HepG2 (cell line): ENCODE measurements around the gene TFPI. TPM values are rescaled to one million over a fixed set of nuclear protein-coding genes. Genes with fewer than 3 reads are reported as not detected.

Experiments used
- ARNT ChIP-seq: fragments of 450-650 bp; IDR thresholded peaks from 2 replicates; pipeline ENCODE4 v1.6.1; 2017
- HCFC1 ChIP-seq: fragments of 150-350 bp; IDR thresholded peaks from 2 replicates; pipeline ENCODE4 v1.6.1; 2014; ENCODE audit warnings: low read depth, low read length
- HDAC1 ChIP-seq: sonication (generic); formaldehyde crosslinking; IDR thresholded peaks from 2 replicates; pipeline ENCODE4 v1.5.1; 2020; ENCODE audit warnings: mild to moderate bottlenecking, missing genetic modification reagents
- KDM3A ChIP-seq: IDR thresholded peaks from 2 replicates; pipeline ENCODE4 v1.6.1; 2018; ENCODE audit warnings: low read depth, missing compliant biosample characterization
- MNT ChIP-seq: fragments of 450-650 bp; IDR thresholded peaks from 2 replicates; pipeline ENCODE4 v1.6.1; 2016
- NFYC ChIP-seq: IDR thresholded peaks from 2 replicates; pipeline ENCODE4 v1.6.1; 2016; ENCODE audit warnings: missing genetic modification reagents, missing compliant biosample characterization
- PHB2 ChIP-seq: fragments of 450-650 bp; IDR thresholded peaks from 2 replicates; pipeline ENCODE4 v1.6.1; 2018; ENCODE audit not compliant: partially characterized antibody
- RARG ChIP-seq: sonication (generic); formaldehyde crosslinking; IDR thresholded peaks from 2 replicates; pipeline ENCODE4 v1.4.0; 2020; ENCODE audit warnings: low read depth, mild to moderate bottlenecking, missing genetic modification reagents
- RFXAP ChIP-seq: sonication (generic); formaldehyde crosslinking; IDR thresholded peaks from 2 replicates; pipeline ENCODE4 v1.4.0; 2020; ENCODE audit warnings: missing genetic modification reagents, borderline replicate concordance
- SOX6 ChIP-seq, 2 experiments: fragments of 450-650 bp in 1 of 2; sonication (generic) in 1 of 2; formaldehyde crosslinking in 1 of 2; IDR thresholded peaks; 2 replicates each; pipeline versions ENCODE4 v1.4.0 to v1.6.1; 2017 to 2020; ENCODE audit warnings: antibody characterized with exemption in 1 of 2, mild to moderate bottlenecking in 1 of 2, missing genetic modification reagents in 1 of 2
- SRSF1 ChIP-seq: fragments of 200-400 bp; formaldehyde crosslinking; optimal IDR thresholded peaks from 2 replicates; pipeline ENCODE3; 2017; ENCODE audit warnings: mild to moderate bottlenecking, low read depth, low read length, moderate library complexity
- XRCC5 ChIP-seq: fragments of 200-400 bp; formaldehyde crosslinking; optimal IDR thresholded peaks from 2 replicates; pipeline ENCODE3; 2017; ENCODE audit warnings: mild to moderate bottlenecking, low read length
- ZEB1 ChIP-seq: IDR thresholded peaks from 2 replicates; pipeline ENCODE4 v1.6.1; 2012; ENCODE audit warnings: mild to moderate bottlenecking, low read depth, inconsistent platforms; ENCODE audit not compliant: insufficient replicate concordance
- ZFAT ChIP-seq: sonication (generic); formaldehyde crosslinking; conservative IDR thresholded peaks from 2 replicates; pipeline ENCODE4 v1.8.1; 2023; ENCODE audit warnings: missing genetic modification reagents, inconsistent platforms
- ZFP37 ChIP-seq: sonication (generic); formaldehyde crosslinking; IDR thresholded peaks from 2 replicates; pipeline ENCODE4 v1.4.0; 2020; ENCODE audit warnings: missing genetic modification reagents, borderline replicate concordance
- ZMYM3 ChIP-seq: sonication (generic); formaldehyde crosslinking; IDR thresholded peaks from 2 replicates; pipeline ENCODE4 v1.5.1; 2020; ENCODE audit warnings: mild to moderate bottlenecking, missing genetic modification reagents
- ZNF142 ChIP-seq: sonication (generic); formaldehyde crosslinking; IDR thresholded peaks from 2 replicates; pipeline ENCODE4 v1.4.0; 2020; ENCODE audit warnings: missing genetic modification reagents
- ZNF260 ChIP-seq: sonication (generic); formaldehyde crosslinking; IDR thresholded peaks from 2 replicates; pipeline ENCODE4 v1.4.0; 2020; ENCODE audit warnings: missing genetic modification reagents, low read depth, mild to moderate bottlenecking, borderline replicate concordance
- ZNF431 ChIP-seq: sonication (generic); formaldehyde crosslinking; IDR thresholded peaks from 2 replicates; pipeline ENCODE4 v1.9.0; 2022; ENCODE audit warnings: missing genetic modification reagents, low read depth, mild to moderate bottlenecking, borderline replicate concordance
- ZNF577 ChIP-seq: sonication (generic); formaldehyde crosslinking; IDR thresholded peaks from 2 replicates; pipeline ENCODE4 v1.4.0; 2020; ENCODE audit warnings: mild to moderate bottlenecking, low read depth, missing genetic modification reagents, borderline replicate concordance
- ZNF674 ChIP-seq: sonication (generic); formaldehyde crosslinking; IDR thresholded peaks from 2 replicates; pipeline ENCODE4 v1.5.0; 2020; ENCODE audit warnings: low read depth, mild to moderate bottlenecking, missing genetic modification reagents
- ZNF7 ChIP-seq: IDR thresholded peaks from 2 replicates; pipeline ENCODE4 v1.6.1; 2016; ENCODE audit warnings: missing biosample characterization, missing genetic modification reagents
- ZNF773 ChIP-seq: sonication (generic); formaldehyde crosslinking; IDR thresholded peaks from 2 replicates; pipeline ENCODE4 v1.4.0; 2020; ENCODE audit warnings: missing genetic modification reagents, borderline replicate concordance
- ZSCAN21 ChIP-seq: sonication (generic); formaldehyde crosslinking; IDR thresholded peaks from 2 replicates; pipeline ENCODE4 v1.8.0; 2022; ENCODE audit warnings: mild to moderate bottlenecking, missing genetic modification reagents, moderate library complexity, borderline replicate concordance
- polyA plus RNA-seq, 8 experiments: library from polyadenylated mRNA; depleted of rRNA in 3 of 8; stranded (reverse) in 7 of 8; unstranded in 1 of 8; fragments of >200 nt; fragmentation: Illumina TruSeq in 4 of 8; extraction: Trizol in 4 of 8; gene quantifications; 2 replicates each; pipeline versions ENCODE4 v1.2.1 to v1.2.3, GENCODE V29; 2011 to 2016; ENCODE audit warnings: low read depth in 4 of 8, missing spikeins in 1 of 8, mixed read lengths in 1 of 8; ENCODE audit not compliant: insufficient read depth in 1 of 8
- total RNA-seq, 5 experiments: library from RNA; depleted of rRNA; stranded (reverse); fragments of >200 nt; fragmentation: Illumina TruSeq; extraction: Trizol; gene quantifications; 2 replicates each; pipeline ENCODE4 v1.2.3, GENCODE V29; 2016; ENCODE audit warnings: low read depth in 1 of 5

TFPI gene
- total and polyA plus RNA-seq, 2 of the 13 experiments (the other 11 are each of a cell fraction or from before 2014, with no cell fraction given), result 301 to 436 TPM

DNA sequence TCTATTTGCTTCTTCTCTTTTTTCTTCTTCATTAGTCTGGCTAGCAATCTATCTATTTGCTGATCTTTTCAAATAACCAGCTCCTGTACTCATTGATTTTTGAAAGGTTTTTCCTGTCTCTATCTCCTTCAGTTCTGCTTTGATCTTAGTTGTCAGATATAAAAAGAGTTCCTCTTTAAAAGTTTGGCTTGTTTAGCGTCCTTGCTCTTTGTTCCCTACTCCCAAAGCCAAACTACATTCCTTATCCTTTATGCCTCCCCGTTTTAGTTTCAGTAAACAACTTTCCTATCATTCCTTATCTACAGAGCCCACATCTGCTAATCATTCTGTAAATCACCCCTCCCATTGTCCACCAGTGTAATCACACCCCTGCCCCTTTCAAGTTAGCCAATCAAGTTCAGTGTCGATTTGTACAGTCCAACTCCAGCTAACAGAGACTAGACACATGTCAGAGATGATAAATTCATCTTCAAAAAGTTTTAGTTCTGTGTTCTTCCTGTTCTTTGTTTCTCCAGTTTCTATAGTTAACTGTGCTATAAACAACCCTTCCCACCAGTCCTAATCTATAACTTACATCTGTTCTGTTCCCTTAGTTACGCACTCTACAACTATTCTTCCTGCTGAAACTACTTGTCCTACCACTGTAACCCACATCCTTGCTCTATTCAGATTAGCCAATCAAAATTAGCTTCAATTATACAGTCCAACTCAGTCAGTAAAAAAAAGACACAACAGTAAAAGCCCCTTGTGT lies 44.4 kb downstream of the TFPI start (continued):
- no peak for TF ChIP-seq ZNF142
- no peak for TF ChIP-seq PHB2
- TF ChIP-seq HCFC1, result no peak
- TF ChIP-seq ARNT, result no peak
- no peak for TF ChIP-seq SOX6 (IDR thresholded peaks at IDR 0.05)
- peak; percentile 99 for TF ChIP-seq SOX6 (CRISPR knock-in tag; IDR thresholded peaks at IDR 0.05)
- TF ChIP-seq ZMYM3 (CRISPR knock-in tag), result no peak; the same call in 1 of the 2 replicates
- 0 out of 2 replicates have a peak, but pooled peaks have one; percentile 22 for TF ChIP-seq RFXAP (CRISPR knock-in tag)
- no peak for TF ChIP-seq XRCC5
- no peak for TF ChIP-seq ZSCAN21
- no peak for TF ChIP-seq SRSF1
- TF ChIP-seq ZNF260 (CRISPR knock-in tag), result no peak
- no peak; the same call in 1 of the 2 replicates for TF ChIP-seq ZNF431 (CRISPR knock-in tag)
- TF ChIP-seq ZNF773 (CRISPR knock-in tag), result no peak
- no peak for TF ChIP-seq ZFAT (CRISPR knock-in tag)
- TF ChIP-seq ZFP37 (CRISPR knock-in tag), result 0 out of 2 replicates have a peak, but pooled peaks have one; percentile 47
- no peak for TF ChIP-seq RARG (CRISPR knock-in tag)
- TF ChIP-seq NFYC (CRISPR knock-in tag), result peak; percentile 70
- no peak; the same call in 1 of the 2 replicates for TF ChIP-seq ZNF674 (CRISPR knock-in tag)
- peak; percentile 44; the same call in 1 of the 2 replicates for TF ChIP-seq KDM3A
- TF ChIP-seq ZEB1, result peak; percentile 34
- no peak for TF ChIP-seq ZNF7 (CRISPR knock-in tag)
- no peak for TF ChIP-seq ZNF577 (CRISPR knock-in tag)
- TF ChIP-seq HDAC1 (CRISPR knock-in tag), result peak; percentile 73
- TF ChIP-seq MNT, result peak; percentile 39; the same call in 1 of the 2 replicates
